ENCODE results near the gene DNAJC15.

Gene DNAJC15

DNA sequence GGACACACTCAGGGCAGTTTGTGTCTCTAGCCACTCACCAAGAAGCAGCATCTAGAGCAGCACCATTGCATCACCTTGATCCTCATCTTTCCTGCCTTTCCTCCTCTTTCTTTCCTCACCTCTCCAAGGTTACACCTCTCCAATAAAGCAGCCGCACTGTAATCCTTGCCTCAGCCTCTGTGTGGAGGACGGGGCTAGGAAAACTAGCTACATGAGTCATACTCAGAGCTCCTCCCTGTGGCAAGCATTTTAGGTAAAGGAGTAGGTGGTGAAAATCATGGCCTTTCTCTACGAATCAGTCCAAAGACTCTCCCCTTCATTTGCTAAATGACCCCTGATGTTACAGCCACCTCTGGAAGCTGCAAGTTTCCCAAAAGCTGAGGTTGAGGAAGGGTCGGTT lies 108.9 kb downstream of the DNAJC15 start:
- H3K4me3 ChIP-seq (ENCODE audit: low read depth, low read length) = no peak overlapping the region
- DNase-seq (ENCODE audit: low read depth) = no peak
- TF ChIP-seq, protein P1, sequence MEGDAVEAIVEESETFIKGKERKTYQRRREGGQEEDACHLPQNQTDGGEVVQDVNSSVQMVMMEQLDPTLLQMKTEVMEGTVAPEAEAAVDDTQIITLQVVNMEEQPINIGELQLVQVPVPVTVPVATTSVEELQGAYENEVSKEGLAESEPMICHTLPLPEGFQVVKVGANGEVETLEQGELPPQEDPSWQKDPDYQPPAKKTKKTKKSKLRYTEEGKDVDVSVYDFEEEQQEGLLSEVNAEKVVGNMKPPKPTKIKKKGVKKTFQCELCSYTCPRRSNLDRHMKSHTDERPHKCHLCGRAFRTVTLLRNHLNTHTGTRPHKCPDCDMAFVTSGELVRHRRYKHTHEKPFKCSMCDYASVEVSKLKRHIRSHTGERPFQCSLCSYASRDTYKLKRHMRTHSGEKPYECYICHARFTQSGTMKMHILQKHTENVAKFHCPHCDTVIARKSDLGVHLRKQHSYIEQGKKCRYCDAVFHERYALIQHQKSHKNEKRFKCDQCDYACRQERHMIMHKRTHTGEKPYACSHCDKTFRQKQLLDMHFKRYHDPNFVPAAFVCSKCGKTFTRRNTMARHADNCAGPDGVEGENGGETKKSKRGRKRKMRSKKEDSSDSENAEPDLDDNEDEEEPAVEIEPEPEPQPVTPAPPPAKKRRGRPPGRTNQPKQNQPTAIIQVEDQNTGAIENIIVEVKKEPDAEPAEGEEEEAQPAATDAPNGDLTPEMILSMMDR (IDR thresholded peaks at IDR 0.05; ENCODE audit: low read depth, low read length, missing control alignments) = peak; percentile 39
- in situ Hi-C loops (cut with HindIII; ENCODE audit: low sequenced_read_pairs) = no loop called here

DNA sequence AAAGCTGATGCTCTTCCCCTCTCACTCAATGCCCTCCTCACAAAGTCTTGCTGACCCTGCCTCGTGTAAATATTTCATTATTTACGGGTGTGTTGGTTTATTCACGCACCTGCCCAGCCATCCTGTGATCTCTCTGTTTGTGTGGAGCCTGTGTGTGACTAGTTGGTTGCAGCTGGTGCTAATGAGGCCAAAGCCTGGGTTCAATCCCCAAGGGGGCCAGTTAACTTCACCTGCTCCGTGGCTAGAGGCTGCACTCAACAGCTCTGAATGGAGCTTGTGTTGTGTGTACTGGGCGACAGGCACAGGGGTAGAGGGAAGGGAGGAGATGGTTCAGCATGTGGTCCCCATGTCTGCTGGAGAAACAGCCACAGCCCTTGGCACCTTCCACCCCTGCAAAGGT lies 109.5 kb downstream of the DNAJC15 start:
- no peak overlapping the region for H3K4me3 ChIP-seq (ENCODE audit: low read depth, low read length)
- in situ Hi-C loops (cut with HindIII; ENCODE audit: low sequenced_read_pairs) = no loop called here
- DNase-seq (ENCODE audit: low read depth) = no peak
- TF ChIP-seq, protein P1 (IDR thresholded peaks at IDR 0.05; ENCODE audit: low read depth, low read length, missing control alignments) = no peak

DNA sequence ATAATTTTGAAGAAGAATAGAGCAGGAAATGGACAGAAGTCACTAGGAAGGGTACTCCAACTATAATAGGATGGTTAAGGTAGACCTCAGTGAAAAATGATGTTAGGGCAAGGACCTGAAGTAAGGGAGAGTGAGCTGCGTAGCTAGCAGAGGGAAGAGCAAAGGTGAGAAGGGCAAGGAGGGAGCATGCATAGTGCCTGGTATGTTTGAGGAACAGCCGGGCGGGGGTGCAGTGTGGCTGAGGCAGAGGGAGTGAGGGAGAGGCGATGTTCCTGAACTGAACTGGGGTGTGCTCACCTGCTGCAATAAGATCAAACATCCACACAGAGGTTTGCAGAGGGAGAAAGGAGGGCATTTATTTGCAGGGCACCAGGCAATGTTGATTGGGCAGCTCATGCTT lies 110.4 kb downstream of the DNAJC15 start:
- DNase-seq (ENCODE audit: low read depth) = no peak
- no peak overlapping the region for H3K4me3 ChIP-seq (ENCODE audit: low read depth, low read length)
- TF ChIP-seq, protein P1 (IDR thresholded peaks at IDR 0.05; ENCODE audit: low read depth, low read length, missing control alignments) = no peak
- in situ Hi-C loops (cut with HindIII; ENCODE audit: low sequenced_read_pairs) = no loop called here

DNA sequence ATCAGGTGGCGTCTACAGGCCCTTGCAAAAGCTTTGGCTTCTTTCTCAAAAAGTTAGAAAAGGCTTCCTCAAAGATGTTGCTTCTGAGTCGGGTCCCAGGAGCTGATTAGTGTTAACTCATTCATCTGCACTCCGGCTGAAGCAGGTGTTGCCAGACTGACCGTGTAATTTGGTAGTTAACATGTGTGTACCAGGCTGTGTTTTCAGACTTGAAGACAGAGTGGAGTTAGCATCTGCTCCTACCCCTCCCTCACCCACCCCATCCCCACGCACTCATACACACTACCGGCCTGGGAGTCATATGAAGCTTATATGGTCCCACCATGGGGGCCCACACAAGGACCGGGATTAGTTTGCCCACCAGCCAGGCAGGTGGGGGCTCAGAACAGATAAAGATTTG lies 111.5 kb downstream of the DNAJC15 start:
- no peak for DNase-seq (ENCODE audit: low read depth)
- TF ChIP-seq, protein P1 (IDR thresholded peaks at IDR 0.05; ENCODE audit: low read depth, low read length, missing control alignments) = no peak
- no peak overlapping the region for H3K4me3 ChIP-seq (ENCODE audit: low read depth, low read length)
- in situ Hi-C loops (cut with HindIII; ENCODE audit: low sequenced_read_pairs) = no loop called here

DNA sequence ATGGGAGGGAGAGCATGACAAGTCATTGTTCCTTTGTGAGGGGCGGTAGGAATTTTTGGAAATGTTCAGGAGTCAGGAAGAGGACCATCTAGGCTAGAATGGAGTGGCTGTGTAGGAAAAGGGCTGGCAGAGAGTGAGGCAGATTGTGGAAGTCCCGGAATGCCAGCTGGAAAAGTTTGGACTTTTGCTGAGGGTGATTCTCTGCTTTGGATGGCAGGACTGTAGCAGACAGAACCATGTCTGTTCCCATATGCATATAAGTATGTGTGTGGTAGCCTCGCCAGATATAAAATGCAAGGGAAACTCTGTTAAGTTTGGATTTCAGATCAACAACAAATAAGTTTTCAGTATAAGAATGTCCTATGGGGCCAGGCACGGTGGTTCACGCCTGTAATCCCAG lies 112.1 kb downstream of the DNAJC15 start:
- DNase-seq (ENCODE audit: low read depth) = no peak
- in situ Hi-C loops (cut with HindIII; ENCODE audit: low sequenced_read_pairs) = no loop called here
- H3K4me3 ChIP-seq (ENCODE audit: low read depth, low read length) = no peak overlapping the region
- TF ChIP-seq, protein P1 (IDR thresholded peaks at IDR 0.05; ENCODE audit: low read depth, low read length, missing control alignments) = no peak

DNA sequence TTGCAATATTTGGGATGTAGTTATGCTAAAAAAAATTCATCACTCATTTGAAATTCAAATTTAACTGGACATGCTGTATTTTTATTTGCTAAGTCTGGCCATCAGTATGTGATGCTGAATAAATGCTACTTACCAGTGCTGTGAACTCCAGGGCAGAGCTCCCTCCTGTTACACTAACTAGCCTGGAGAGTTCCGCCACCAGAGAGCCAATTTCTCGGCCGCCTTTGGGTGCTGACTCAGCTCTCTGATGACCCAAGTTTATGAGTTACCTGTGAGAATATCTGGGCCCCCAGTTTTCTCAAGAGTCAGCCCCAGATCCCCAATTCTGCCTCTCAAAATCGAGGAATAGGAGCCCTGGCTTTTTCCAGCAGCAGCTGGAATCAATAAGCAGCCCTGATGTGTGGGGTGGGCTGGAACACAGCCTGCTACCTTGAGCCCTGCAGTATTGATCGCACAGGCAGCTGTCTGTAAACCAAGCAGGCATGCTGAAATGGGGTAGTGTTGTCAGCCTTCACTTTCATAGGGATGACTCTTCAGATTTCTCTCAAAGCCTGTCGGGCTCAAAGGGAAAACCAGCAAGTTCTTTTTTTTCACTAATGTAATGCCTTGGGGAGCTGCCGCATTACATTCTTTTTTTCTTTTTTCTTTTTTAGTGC lies 113.7 kb downstream of the DNAJC15 start:
- in situ Hi-C loops (cut with HindIII; ENCODE audit: low sequenced_read_pairs) = no loop called here
- DNase-seq (ENCODE audit: low read depth) = no peak
- TF ChIP-seq, protein P1 (IDR thresholded peaks at IDR 0.05; ENCODE audit: low read depth, low read length, missing control alignments) = no peak
- H3K4me3 ChIP-seq (ENCODE audit: low read depth, low read length) = no peak overlapping the region
